Measurements from ENCODE around the gene ARID3B. TPM values are rescaled to one million over a fixed set of nuclear protein-coding genes. Genes with fewer than 3 reads are reported as not detected.
A peak's percentile ranks its signal among the peaks of the same experiment; 100 is the strongest.

ARID3B gene
- total and polyA plus RNA-seq, 2 of the 13 experiments (the other 11 are each of a cell fraction or from before 2014, with no cell fraction given) = 5.3 to 12.8 TPM

DNA sequence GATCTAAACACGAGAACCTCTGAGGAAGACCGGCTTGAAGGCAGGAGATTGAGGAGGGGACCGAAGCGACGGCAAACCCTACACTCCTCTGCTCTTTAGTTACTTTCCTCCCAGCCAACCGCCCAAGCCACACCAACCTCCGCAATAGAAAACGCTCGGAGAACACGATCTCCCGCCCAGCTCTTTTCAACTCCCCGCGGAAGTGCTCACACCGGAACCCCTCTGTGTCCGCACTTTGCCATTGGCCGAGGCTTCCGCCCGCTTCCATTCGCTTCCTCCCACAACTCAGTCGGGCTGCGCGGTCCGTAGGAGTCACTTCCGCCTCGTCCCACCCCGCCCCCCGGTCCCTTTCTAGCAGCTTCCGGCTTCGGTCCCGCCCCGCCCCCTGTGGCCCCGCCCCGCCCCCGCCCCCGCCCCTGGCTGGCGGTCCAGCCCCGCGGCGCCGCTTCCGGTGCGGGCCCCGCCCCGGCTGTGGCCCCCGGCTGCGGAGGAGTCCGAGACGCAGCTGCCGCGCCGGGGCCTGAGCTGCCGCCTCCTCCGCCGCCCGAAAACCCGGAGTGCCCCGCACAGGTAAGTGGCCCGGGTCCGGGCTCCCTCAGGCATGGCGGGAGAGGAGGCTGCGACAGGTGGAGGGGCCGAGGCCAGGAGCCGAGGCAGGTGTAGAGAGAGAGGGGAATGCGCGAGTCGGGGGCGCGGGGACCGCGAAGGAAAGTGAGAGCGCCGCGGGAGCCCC is at the start of gene ARID3B (continued):
- peak in 1 of 2 experiments; percentile 27; a peak in 1 of 4 replicates for TF ChIP-seq REST (IDR thresholded peaks at IDR 0.05; ENCODE audit: borderline replicate concordance in 1 of 2, low read depth in 1 of 2, low read length in 2 of 2)
- TF ChIP-seq ZMYM3 (CRISPR knock-in tag; IDR thresholded peaks at IDR 0.05) = no peak
- no peak for TF ChIP-seq ZFAT (CRISPR knock-in tag; conservative IDR thresholded peaks at IDR 0.05)
- no peak for TF ChIP-seq FOXJ3 (CRISPR knock-in tag; IDR thresholded peaks at IDR 0.05; ENCODE audit: borderline replicate concordance)
- TF ChIP-seq, protein P1, sequence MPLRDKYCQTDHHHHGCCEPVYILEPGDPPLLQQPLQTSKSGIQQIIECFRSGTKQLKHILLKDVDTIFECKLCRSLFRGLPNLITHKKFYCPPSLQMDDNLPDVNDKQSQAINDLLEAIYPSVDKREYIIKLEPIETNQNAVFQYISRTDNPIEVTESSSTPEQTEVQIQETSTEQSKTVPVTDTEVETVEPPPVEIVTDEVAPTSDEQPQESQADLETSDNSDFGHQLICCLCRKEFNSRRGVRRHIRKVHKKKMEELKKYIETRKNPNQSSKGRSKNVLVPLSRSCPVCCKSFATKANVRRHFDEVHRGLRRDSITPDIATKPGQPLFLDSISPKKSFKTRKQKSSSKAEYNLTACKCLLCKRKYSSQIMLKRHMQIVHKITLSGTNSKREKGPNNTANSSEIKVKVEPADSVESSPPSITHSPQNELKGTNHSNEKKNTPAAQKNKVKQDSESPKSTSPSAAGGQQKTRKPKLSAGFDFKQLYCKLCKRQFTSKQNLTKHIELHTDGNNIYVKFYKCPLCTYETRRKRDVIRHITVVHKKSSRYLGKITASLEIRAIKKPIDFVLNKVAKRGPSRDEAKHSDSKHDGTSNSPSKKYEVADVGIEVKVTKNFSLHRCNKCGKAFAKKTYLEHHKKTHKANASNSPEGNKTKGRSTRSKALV (CRISPR knock-in tag; IDR thresholded peaks at IDR 0.05) = no peak
- TF ChIP-seq FOXK1 (CRISPR knock-in tag; IDR thresholded peaks at IDR 0.05; ENCODE audit: borderline replicate concordance, low read depth) = peak; percentile 57; the same call in 1 of the 2 replicates
- peak; percentile 88 for TF ChIP-seq SP2 (CRISPR knock-in tag; IDR thresholded peaks at IDR 0.05)
- no peak for TF ChIP-seq ZNF629 (CRISPR knock-in tag; conservative IDR thresholded peaks at IDR 0.05)
- peak; percentile 68 for TF ChIP-seq ZBTB40 (IDR thresholded peaks at IDR 0.05)
- TF ChIP-seq ZBTB40 (CRISPR knock-in tag; IDR thresholded peaks at IDR 0.05) = no peak
- TF ChIP-seq NFIC (IDR thresholded peaks at IDR 0.05; ENCODE audit: low read length) = 0 out of 2 replicates have a peak, but pooled peaks have one; percentile 37
- TF ChIP-seq ZNF10 (CRISPR knock-in tag; IDR thresholded peaks at IDR 0.05; ENCODE audit: borderline replicate concordance, low read depth) = no peak
- no peak for TF ChIP-seq FLYWCH1 (CRISPR knock-in tag; IDR thresholded peaks at IDR 0.05)
- no peak for TF ChIP-seq NFRKB (IDR thresholded peaks at IDR 0.05)
- TF ChIP-seq TAF1 (CRISPR knock-in tag; IDR thresholded peaks at IDR 0.05) = peak; percentile 71; the same call in 1 of the 2 replicates

All from HepG2 (cell line).